TTC549 (cell line): ENCODE results near the gene INSRR.

ENCODE experiments used
- FAIRE-seq: peaks from 2 replicates; lab custom pipeline; 2012; peaks lifted over from hg19 to GRCh38; lab: Jason Lieb, UNC

The INSRR gene

GRCh38 chr1:156826630-156827029 lies 32.3 kb downstream of the INSRR start:
- FAIRE-seq = no peak

GRCh38 chr1:156823210-156823790 lies 35.6 kb downstream of the INSRR start:
- FAIRE-seq = no peak

GRCh38 chr1:156822680-156823079 lies 36.2 kb downstream of the INSRR start:
- FAIRE-seq = no peak

- FAIRE-seq = no peak
Observed at GRCh38 chr1:156821801-156822200, 37.1 kb downstream of the INSRR start.

- no peak for FAIRE-seq
Observed at GRCh38 chr1:156816561-156817328, 42.2 kb downstream of the INSRR start, which contains the start of gene SH2D2A. Gene SH2D2A, minus strand, starts transcription at chr1:156816848. Its CDS starts 140 bp downstream, at chr1:156816708.

- FAIRE-seq = no peak
Observed at GRCh38 chr1:156815961-156816422, 42.9 kb downstream of the INSRR start.

- FAIRE-seq = no peak
Observed at GRCh38 chr1:156815307-156815826, 43.5 kb downstream of the INSRR start.

- no peak for FAIRE-seq
Observed at GRCh38 chr1:156814571-156815260, 44.2 kb downstream of the INSRR start.

- FAIRE-seq = no peak
Observed at GRCh38 chr1:156813750-156814570, 45.0 kb downstream of the INSRR start.

GRCh38 chr1:156813298-156813697 lies 45.6 kb downstream of the INSRR start:
- no peak for FAIRE-seq

- no peak for FAIRE-seq
Observed at GRCh38 chr1:156812293-156812990, 46.5 kb downstream of the INSRR start.

- FAIRE-seq = no peak
Observed at GRCh38 chr1:156811168-156811567, 47.7 kb downstream of the INSRR start.

GRCh38 chr1:156809711-156810366 lies 49.1 kb downstream of the INSRR start:
- no peak for FAIRE-seq

GRCh38 chr1:156809281-156809680 lies 49.6 kb downstream of the INSRR start:
- FAIRE-seq = no peak

GRCh38 chr1:156808186-156809030 lies 50.5 kb downstream of the INSRR start:
- no peak for FAIRE-seq

GRCh38 chr1:156807627-156808026 lies 51.3 kb downstream of the INSRR start:
- FAIRE-seq = no peak

- no peak for FAIRE-seq
Observed at GRCh38 chr1:156806512-156807440, 52.1 kb downstream of the INSRR start.

- no peak for FAIRE-seq
Observed at GRCh38 chr1:156805766-156806511, 53.0 kb downstream of the INSRR start.
